OCI-LY7 (cell line): Measurements from ENCODE around the gene THUMPD1. TPM values are rescaled to one million over a fixed set of nuclear protein-coding genes. Genes with fewer than 3 reads are reported as not detected.
"Not testable (repeated sequence)": the region's sequence is repeated elsewhere in the genome, so short reads cannot be mapped to it uniquely, and the experiment has no call there.

Experiments used
- BruUV-seq: library from RNA; stranded (reverse); fragments of 400-500 nt; replicated peaks from 2 replicates; lab custom pipeline; 2021; lab: Mats Ljungman, UMichigan
- CTCF ChIA-PET: fragments of 300-600 bp; sonication (Branson Sonifier 250); formaldehyde crosslinking; loops from one replicate; lab custom pipeline; 2022; ENCODE audit warnings: antibody characterized with exemption; ENCODE audit not compliant: unreplicated experiment; lab: Charles Lee
- POLR2A ChIA-PET: fragments of 300-600 bp; sonication (Branson Sonifier 250); formaldehyde crosslinking; loops from one replicate; lab custom pipeline; 2022; ENCODE audit warnings: antibody characterized with exemption; lab: Charles Lee
- DNase-seq: peaks from one replicate; pipeline ENCODE4 v3.0.0-alpha.2; 2015; ENCODE audit warnings: low spot score
- H2AFZ ChIP-seq: fragments of 200-600 bp; sonication (generic), shearing (Covaris generic); 2 replicates; pipeline ENCODE4 v1.6.1; 2014; ENCODE audit warnings: mild to moderate bottlenecking, antibody characterized with exemption, low read length, moderate library complexity
- H3K27ac ChIP-seq: fragments of 200-600 bp; sonication (generic); 2 replicates; pipeline ENCODE4 v1.5.1; 2014; ENCODE audit warnings: mixed run types, low read depth, mild to moderate bottlenecking, moderate library complexity, low read length, inconsistent platforms; ENCODE audit not compliant: poor library complexity, severe bottlenecking
- H3K36me3 ChIP-seq: fragments of 200-600 bp; sonication (generic); 2 replicates; pipeline ENCODE4 v1.6.1; 2014; ENCODE audit warnings: mild to moderate bottlenecking, antibody characterized with exemption, low read length, moderate library complexity, mixed read lengths; ENCODE audit not compliant: insufficient read depth
- H3K4me1 ChIP-seq: fragments of 200-600 bp; sonication (generic); 2 replicates; pipeline ENCODE4 v1.5.1; 2014; ENCODE audit warnings: mild to moderate bottlenecking, low read length; ENCODE audit not compliant: insufficient read depth, poor library complexity, severe bottlenecking
- H3K4me2 ChIP-seq: fragments of 200-600 bp; sonication (generic); 2 replicates; pipeline ENCODE4 v1.6.1; 2014; ENCODE audit warnings: mild to moderate bottlenecking, low read length
- H3K4me3 ChIP-seq: fragments of 200-600 bp; sonication (generic); 2 replicates; pipeline ENCODE4 v1.5.1; 2014; ENCODE audit warnings: mild to moderate bottlenecking, low read depth, low read length; ENCODE audit not compliant: poor library complexity, severe bottlenecking
- H3K79me2 ChIP-seq: fragments of 200-600 bp; sonication (generic); 2 replicates; pipeline ENCODE4 v1.6.1; 2016; ENCODE audit warnings: low read depth, mild to moderate bottlenecking, low read length, moderate library complexity, mixed read lengths; ENCODE audit not compliant: insufficient read depth
- H3K9me2 ChIP-seq: fragments of 200-600 bp; sonication (generic); 2 replicates; pipeline ENCODE4 v1.6.1; 2016; ENCODE audit warnings: mild to moderate bottlenecking, low read length, mixed read lengths; ENCODE audit not compliant: insufficient read depth
- H3K9me3 ChIP-seq: fragments of 200-600 bp; sonication (generic); 2 replicates; pipeline ENCODE4 v1.6.1; 2014; ENCODE audit warnings: mild to moderate bottlenecking, mixed run types, low read length, mixed read lengths
- H4K20me1 ChIP-seq: fragments of 200-600 bp; sonication (generic); 2 replicates; pipeline ENCODE4 v1.6.1; 2014; ENCODE audit warnings: mild to moderate bottlenecking, antibody characterized with exemption, low read length, moderate library complexity, mixed read lengths; ENCODE audit not compliant: insufficient read depth
- EZH2phosphoT487 ChIP-seq: fragments of 200-600 bp; sonication (generic); IDR thresholded peaks from 2 replicates; pipeline ENCODE4 v1.6.1; 2018; ENCODE audit warnings: low read depth, borderline replicate concordance, mild to moderate bottlenecking, mixed run types, antibody characterized with exemption, low read length, moderate library complexity, mixed read lengths
- intact Hi-C: fragments of 100-400 bp; cut with micrococcal nuclease; formaldehyde crosslinking; loops from one replicate; pipeline ENCODE4 v1.10.0; 2022; ENCODE audit not compliant: unreplicated experiment
- total RNA-seq, 2 experiments: library from RNA; depleted of rRNA in 1 of 2; stranded (reverse); fragments of >200 nt in 1 of 2; shearing (Covaris generic) in 1 of 2; gene quantifications; 2 replicates each; pipeline ENCODE4 v1.2.3, GENCODE V29; 2014 to 2022
- TF ChIP-seq, protein P1 (sequence below): fragments of 200-600 bp; sonication (generic); conservative IDR thresholded peaks from 2 replicates; pipeline ENCODE4 v1.5.1; 2014; ENCODE audit warnings: mild to moderate bottlenecking, antibody characterized with exemption, low read length, moderate library complexity, mixed read lengths

THUMPD1 gene
- total RNA-seq, 2 experiments from 2014 or later: 48.2 to 48.3 TPM

DNA sequence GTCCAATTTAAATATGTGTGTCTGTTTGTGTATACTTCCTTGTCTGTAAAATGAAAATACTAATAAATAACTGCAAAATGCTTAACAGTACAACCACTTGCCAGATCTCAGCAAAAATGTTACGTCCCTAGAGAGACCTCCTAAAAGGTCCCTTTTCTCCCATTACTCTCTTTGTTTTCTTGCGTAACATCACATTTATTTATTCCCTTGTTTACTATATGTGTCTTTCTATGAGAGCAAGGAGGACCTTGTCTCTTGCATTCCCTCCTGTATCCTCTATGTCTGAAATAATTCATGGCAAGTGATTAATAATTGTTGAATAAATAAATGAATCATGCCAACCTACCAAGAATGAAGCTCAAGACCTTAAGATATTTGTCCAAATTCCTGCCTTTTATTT, 24.1 kb upstream of the THUMPD1 start:
- ChIA-PET CTCF (no interaction called here), POLR2A (interaction anchor here (1.6 kb wide), 1 partner anchor 41 kb away, joined by 5 read pairs; the partner anchor contains the start of genes ERI2 and REXO5)
- H3K4me3 ChIP-seq: no peak overlapping the region
- intact Hi-C loops: no loop called here
- peaks cover 14% of the 10 kb centered on the region for H3K4me1 ChIP-seq
- no peak overlapping the region for H3K4me2 ChIP-seq
- no peaks in the 10 kb centered on the region for H3K9me2 ChIP-seq
- no peaks in the 10 kb centered on the region; the same call in 1 of the 2 replicates for H3K36me3 ChIP-seq
- no peak for DNase-seq
- no TSS peak for BruUV-seq
- no peaks in the 10 kb centered on the region for H3K79me2 ChIP-seq
- no peaks in the 10 kb centered on the region for H4K20me1 ChIP-seq
- TF ChIP-seq, protein P1, sequence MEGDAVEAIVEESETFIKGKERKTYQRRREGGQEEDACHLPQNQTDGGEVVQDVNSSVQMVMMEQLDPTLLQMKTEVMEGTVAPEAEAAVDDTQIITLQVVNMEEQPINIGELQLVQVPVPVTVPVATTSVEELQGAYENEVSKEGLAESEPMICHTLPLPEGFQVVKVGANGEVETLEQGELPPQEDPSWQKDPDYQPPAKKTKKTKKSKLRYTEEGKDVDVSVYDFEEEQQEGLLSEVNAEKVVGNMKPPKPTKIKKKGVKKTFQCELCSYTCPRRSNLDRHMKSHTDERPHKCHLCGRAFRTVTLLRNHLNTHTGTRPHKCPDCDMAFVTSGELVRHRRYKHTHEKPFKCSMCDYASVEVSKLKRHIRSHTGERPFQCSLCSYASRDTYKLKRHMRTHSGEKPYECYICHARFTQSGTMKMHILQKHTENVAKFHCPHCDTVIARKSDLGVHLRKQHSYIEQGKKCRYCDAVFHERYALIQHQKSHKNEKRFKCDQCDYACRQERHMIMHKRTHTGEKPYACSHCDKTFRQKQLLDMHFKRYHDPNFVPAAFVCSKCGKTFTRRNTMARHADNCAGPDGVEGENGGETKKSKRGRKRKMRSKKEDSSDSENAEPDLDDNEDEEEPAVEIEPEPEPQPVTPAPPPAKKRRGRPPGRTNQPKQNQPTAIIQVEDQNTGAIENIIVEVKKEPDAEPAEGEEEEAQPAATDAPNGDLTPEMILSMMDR: no peak
- no peak for TF ChIP-seq EZH2phosphoT487
- no peak overlapping the region for H3K27ac ChIP-seq
- peaks cover 23% of the 10 kb centered on the region for H3K9me3 ChIP-seq
- H2AFZ ChIP-seq: no peak overlapping the region

DNA sequence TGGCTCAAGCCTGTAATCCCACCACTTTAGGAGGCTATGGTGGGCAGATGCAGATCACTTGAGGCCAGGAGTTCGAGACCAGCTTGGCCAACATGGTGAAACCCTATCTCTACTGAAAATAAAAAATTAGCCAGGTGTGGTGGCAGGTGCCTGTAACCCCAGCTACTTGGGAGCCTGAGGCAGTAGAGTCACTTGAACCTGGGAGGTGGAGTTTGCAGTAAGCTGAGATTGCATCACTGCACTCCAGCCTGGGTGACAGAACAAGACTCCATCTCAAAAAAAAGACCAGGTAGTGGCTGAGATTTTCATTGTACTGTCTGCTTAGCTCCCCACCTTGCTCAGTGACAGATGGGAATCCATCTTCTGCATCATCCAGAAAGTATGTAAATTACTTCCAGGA, 22.8 kb upstream of the THUMPD1 start:
- H3K36me3 ChIP-seq, CTCF ChIA-PET, BruUV-seq, H3K27ac ChIP-seq, H3K4me3 ChIP-seq, intact Hi-C loops, H4K20me1 ChIP-seq, H3K9me2 ChIP-seq, H3K79me2 ChIP-seq, H2AFZ ChIP-seq, DNase-seq: not testable (repeated sequence)
- Histone ChIP-seq H3K9me3 (peaks cover 24% of the 10 kb centered on the region), H3K4me1 (peaks cover 23% of the 10 kb centered on the region), H3K4me2 (peak overlapping the region; percentile 64; the same call in 1 of the 2 replicates)
- POLR2A ChIA-PET: interaction anchor here (0.6 to 1.0 kb wide), 2 partner anchors 25 to 801 kb away, joined by 3 to 6 read pairs; no protein-coding TSS in a partner anchor

DNA sequence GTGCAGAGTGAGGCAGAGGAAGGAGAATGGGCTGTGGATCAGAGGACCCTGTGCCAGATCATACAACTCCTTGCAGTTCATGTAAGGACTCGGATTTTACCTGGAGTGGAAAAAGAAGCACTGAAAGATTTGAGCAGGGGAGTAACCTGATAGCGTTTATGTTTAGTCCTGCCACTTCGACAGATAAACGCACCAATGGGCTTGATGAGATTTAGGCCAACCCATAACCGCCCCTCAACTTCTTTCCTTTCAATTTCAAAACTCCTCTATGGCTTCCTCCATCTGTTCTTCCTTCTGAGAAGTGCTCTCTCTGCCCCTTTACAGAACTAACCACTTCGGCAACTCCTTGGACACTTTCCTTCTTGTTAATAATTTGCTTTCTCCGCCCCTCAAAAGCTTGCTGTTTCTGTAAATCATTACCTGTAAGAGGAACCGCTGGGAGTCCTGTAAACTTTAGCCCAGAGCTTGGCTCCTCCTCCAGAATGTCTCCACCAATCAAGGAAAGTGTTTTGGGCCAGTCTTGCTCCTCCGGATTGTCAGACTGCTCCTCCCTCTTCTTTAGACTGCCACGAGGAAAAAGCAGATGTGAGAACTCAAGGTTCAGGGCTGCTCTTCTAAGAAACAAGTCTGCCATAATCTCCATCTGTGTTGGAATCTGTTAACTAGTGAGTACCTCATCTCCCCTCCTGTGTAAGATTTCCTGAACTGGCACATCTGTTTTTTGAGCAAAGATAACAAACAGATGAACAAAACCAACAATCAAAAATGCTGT, 22.0 kb upstream of the THUMPD1 start, which contains the start of gene ACSM3:
TSS of gene ACSM3 (plus strand) at position 554 of the 772 bp plus-strand sequence. CDS start 6,021 bp downstream, outside the sequence.
- CTCF ChIA-PET: interaction anchor here (0.6 kb wide), 1 partner anchor 901 kb away, joined by 3 read pairs; no protein-coding TSS in a partner anchor
- TSS peak; percentile 67 for BruUV-seq
- no peaks in the 10 kb centered on the region for H3K79me2 ChIP-seq
- DNase-seq: peak; percentile 89
- peak within 1 kb of the TSS; percentile 64 for H3K4me2 ChIP-seq
- intact Hi-C loops: no loop called here
- no peak for TF ChIP-seq EZH2phosphoT487
- TF ChIP-seq, protein P1: no peak
- POLR2A ChIA-PET: interaction anchor here (0.5 kb wide), 1 partner anchor 11 kb away, joined by 3 read pairs; no protein-coding TSS in a partner anchor
- H3K9me2 ChIP-seq: no peaks in the 10 kb centered on the region
- H4K20me1 ChIP-seq: no peaks in the 10 kb centered on the region
- H3K36me3 ChIP-seq: no peaks in the 10 kb centered on the region; the same call in 1 of the 2 replicates
- peak within 1 kb of the TSS; percentile 51 for H3K27ac ChIP-seq
- H2AFZ ChIP-seq: peak within 1 kb of the TSS; percentile 80
- H3K9me3 ChIP-seq: peaks cover 24% of the 10 kb centered on the region
- H3K4me1 ChIP-seq: peaks cover 23% of the 10 kb centered on the region
- peak within 1 kb of the TSS; percentile 59 for H3K4me3 ChIP-seq
